ENCODE measurements around the gene SPINK8. TPM values are rescaled to one million over a fixed set of nuclear protein-coding genes. Genes with fewer than 3 reads are reported as not detected.

The SPINK8 gene
- total and polyA plus RNA-seq, 4 donors: not detected

DNA sequence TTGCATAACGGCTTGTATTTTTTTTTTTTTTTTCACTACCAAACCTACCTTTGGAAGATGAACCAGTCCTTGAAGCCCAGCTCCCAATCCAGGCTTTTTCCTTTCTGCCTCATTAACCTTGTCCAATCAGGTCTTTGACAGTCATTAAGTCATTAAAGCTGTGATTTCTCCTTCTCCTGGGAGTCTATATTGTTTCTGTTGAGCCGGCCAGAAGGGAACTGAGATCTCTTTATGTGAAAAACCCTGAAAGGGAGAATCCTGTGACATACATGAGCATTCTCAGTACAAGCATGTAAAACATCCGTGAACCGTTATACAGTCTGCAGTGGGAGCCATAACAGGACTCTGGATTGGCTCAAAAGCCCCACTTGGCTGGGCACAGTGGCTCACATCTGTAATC, 52.6 kb downstream of the SPINK8 start:
- H3K9ac ChIP-seq (ENCODE audit: low read depth in 1 of 2, low read length in 2 of 2): no peak overlapping the region
- no peaks in the 10 kb centered on the region for H3K9me3 ChIP-seq (ENCODE audit: control insufficient read depth in 4 of 4, low read length in 3 of 4)
- no peaks in the 10 kb centered on the region for H3K36me3 ChIP-seq (ENCODE audit: control insufficient read depth in 4 of 4, insufficient read depth in 3 of 4, low read depth in 1 of 4, low read length in 3 of 4)
- H3K27ac ChIP-seq (ENCODE audit: low read depth in 1 of 2, low read length in 2 of 2): no peak overlapping the region
- no peaks in the 10 kb centered on the region for H3K27me3 ChIP-seq (ENCODE audit: control insufficient read depth in 4 of 4, insufficient read depth in 4 of 4, low read length in 3 of 4)
- 89% methylated on average over 4 of the region's 4 CpGs for WGBS
- H3K4me3 ChIP-seq (ENCODE audit: low read depth in 1 of 3, low read length in 3 of 3): no peak overlapping the region
- no peak for DNase-seq (ENCODE audit: low spot score)
- TF ChIP-seq JUND (IDR thresholded peaks at IDR 0.05): no peak
- TF ChIP-seq, protein P1, sequence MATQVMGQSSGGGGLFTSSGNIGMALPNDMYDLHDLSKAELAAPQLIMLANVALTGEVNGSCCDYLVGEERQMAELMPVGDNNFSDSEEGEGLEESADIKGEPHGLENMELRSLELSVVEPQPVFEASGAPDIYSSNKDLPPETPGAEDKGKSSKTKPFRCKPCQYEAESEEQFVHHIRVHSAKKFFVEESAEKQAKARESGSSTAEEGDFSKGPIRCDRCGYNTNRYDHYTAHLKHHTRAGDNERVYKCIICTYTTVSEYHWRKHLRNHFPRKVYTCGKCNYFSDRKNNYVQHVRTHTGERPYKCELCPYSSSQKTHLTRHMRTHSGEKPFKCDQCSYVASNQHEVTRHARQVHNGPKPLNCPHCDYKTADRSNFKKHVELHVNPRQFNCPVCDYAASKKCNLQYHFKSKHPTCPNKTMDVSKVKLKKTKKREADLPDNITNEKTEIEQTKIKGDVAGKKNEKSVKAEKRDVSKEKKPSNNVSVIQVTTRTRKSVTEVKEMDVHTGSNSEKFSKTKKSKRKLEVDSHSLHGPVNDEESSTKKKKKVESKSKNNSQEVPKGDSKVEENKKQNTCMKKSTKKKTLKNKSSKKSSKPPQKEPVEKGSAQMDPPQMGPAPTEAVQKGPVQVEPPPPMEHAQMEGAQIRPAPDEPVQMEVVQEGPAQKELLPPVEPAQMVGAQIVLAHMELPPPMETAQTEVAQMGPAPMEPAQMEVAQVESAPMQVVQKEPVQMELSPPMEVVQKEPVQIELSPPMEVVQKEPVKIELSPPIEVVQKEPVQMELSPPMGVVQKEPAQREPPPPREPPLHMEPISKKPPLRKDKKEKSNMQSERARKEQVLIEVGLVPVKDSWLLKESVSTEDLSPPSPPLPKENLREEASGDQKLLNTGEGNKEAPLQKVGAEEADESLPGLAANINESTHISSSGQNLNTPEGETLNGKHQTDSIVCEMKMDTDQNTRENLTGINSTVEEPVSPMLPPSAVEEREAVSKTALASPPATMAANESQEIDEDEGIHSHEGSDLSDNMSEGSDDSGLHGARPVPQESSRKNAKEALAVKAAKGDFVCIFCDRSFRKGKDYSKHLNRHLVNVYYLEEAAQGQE (IDR thresholded peaks at IDR 0.05): no peak
- no peak for TF ChIP-seq HNF4G (IDR thresholded peaks at IDR 0.05)
- TF ChIP-seq, protein P2, sequence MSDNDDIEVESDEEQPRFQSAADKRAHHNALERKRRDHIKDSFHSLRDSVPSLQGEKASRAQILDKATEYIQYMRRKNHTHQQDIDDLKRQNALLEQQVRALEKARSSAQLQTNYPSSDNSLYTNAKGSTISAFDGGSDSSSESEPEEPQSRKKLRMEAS (IDR thresholded peaks at IDR 0.05): no peak
- TF ChIP-seq, protein P3, sequence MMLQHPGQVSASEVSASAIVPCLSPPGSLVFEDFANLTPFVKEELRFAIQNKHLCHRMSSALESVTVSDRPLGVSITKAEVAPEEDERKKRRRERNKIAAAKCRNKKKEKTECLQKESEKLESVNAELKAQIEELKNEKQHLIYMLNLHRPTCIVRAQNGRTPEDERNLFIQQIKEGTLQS (IDR thresholded peaks at IDR 0.05): no peak
- no peak for TF ChIP-seq RAD21 (IDR thresholded peaks at IDR 0.05)
- TF ChIP-seq RXRA (IDR thresholded peaks at IDR 0.05): no peak
- TF ChIP-seq FOXA1 (IDR thresholded peaks at IDR 0.05): no peak
- TF ChIP-seq YY1 (IDR thresholded peaks at IDR 0.05): no peak
- no peak for TF ChIP-seq EGR1 (IDR thresholded peaks at IDR 0.05; ENCODE audit: low read depth in 2 of 2)
- no peak for TF ChIP-seq FOXA2 (IDR thresholded peaks at IDR 0.05)
- TF ChIP-seq, protein P4, sequence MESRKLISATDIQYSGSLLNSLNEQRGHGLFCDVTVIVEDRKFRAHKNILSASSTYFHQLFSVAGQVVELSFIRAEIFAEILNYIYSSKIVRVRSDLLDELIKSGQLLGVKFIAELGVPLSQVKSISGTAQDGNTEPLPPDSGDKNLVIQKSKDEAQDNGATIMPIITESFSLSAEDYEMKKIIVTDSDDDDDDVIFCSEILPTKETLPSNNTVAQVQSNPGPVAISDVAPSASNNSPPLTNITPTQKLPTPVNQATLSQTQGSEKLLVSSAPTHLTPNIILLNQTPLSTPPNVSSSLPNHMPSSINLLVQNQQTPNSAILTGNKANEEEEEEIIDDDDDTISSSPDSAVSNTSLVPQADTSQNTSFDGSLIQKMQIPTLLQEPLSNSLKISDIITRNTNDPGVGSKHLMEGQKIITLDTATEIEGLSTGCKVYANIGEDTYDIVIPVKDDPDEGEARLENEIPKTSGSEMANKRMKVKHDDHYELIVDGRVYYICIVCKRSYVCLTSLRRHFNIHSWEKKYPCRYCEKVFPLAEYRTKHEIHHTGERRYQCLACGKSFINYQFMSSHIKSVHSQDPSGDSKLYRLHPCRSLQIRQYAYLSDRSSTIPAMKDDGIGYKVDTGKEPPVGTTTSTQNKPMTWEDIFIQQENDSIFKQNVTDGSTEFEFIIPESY (IDR thresholded peaks at IDR 0.05): no peak
- TF ChIP-seq SP1 (IDR thresholded peaks at IDR 0.05): no peak
- no peak for TF ChIP-seq GABPA (IDR thresholded peaks at IDR 0.05 in 1 of 2, conservative IDR thresholded peaks at IDR 0.05 in 1 of 2)
- TF ChIP-seq, protein P5, sequence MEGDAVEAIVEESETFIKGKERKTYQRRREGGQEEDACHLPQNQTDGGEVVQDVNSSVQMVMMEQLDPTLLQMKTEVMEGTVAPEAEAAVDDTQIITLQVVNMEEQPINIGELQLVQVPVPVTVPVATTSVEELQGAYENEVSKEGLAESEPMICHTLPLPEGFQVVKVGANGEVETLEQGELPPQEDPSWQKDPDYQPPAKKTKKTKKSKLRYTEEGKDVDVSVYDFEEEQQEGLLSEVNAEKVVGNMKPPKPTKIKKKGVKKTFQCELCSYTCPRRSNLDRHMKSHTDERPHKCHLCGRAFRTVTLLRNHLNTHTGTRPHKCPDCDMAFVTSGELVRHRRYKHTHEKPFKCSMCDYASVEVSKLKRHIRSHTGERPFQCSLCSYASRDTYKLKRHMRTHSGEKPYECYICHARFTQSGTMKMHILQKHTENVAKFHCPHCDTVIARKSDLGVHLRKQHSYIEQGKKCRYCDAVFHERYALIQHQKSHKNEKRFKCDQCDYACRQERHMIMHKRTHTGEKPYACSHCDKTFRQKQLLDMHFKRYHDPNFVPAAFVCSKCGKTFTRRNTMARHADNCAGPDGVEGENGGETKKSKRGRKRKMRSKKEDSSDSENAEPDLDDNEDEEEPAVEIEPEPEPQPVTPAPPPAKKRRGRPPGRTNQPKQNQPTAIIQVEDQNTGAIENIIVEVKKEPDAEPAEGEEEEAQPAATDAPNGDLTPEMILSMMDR (IDR thresholded peaks at IDR 0.05; ENCODE audit: low read depth, low read length, missing input control): no peak
- TF ChIP-seq TAF1 (conservative IDR thresholded peaks at IDR 0.05): no peak
- no peaks in the 10 kb centered on the region for H3K4me1 ChIP-seq (ENCODE audit: control insufficient read depth in 4 of 4, insufficient read depth in 4 of 4, low read length in 3 of 4)

Data from liver (tissue), 9 donors.